A673 (cell line): ENCODE measurements around the gene IL1RAPL2. TPM values are rescaled to one million over a fixed set of nuclear protein-coding genes. Genes with fewer than 3 reads are reported as not detected.

Source experiments
- BruUV-seq: library from RNA; stranded (reverse); fragments of 400-500 nt; replicated peaks from 2 replicates; lab custom pipeline; 2021; lab: Mats Ljungman, UMichigan
- CTCF ChIA-PET: fragments of 300-600 bp; sonication (Branson Sonifier 250); formaldehyde crosslinking; loops from one replicate; lab custom pipeline; 2022; ENCODE audit warnings: antibody characterized with exemption; lab: Charles Lee
- POLR2A ChIA-PET: fragments of 300-600 bp; sonication (Branson Sonifier 250); formaldehyde crosslinking; loops from one replicate; lab custom pipeline; 2022; ENCODE audit warnings: antibody characterized with exemption; ENCODE audit not compliant: low non-redundant PET; lab: Charles Lee
- DNase-seq: peaks from one replicate; pipeline ENCODE4 v3.0.0-alpha.2; 2015; ENCODE audit warnings: low spot score
- H3K27ac ChIP-seq: fragments of 200-600 bp; sonication (generic); 2 replicates; pipeline ENCODE4 v1.5.1; 2016; ENCODE audit warnings: mixed run types, low read depth, mild to moderate bottlenecking, mixed read lengths, antibody characterized with exemption, low read length; ENCODE audit not compliant: poor library complexity, severe bottlenecking
- H3K27me3 ChIP-seq: fragments of 200-600 bp; sonication (generic); replicated peaks from 2 replicates; pipeline ENCODE4 v1.6.1; 2017; ENCODE audit warnings: mixed run types, low read depth, mild to moderate bottlenecking, mixed read lengths, antibody characterized with exemption, low read length; ENCODE audit not compliant: insufficient read depth, poor library complexity
- H3K36me3 ChIP-seq: fragments of 200-600 bp; sonication (generic); 2 replicates; pipeline ENCODE4 v1.6.1; 2016; ENCODE audit warnings: mixed run types, mild to moderate bottlenecking, mixed read lengths, antibody characterized with exemption, low read length; ENCODE audit not compliant: insufficient read depth, poor library complexity, severe bottlenecking
- H3K4me1 ChIP-seq: fragments of 200-600 bp; sonication (generic); 2 replicates; pipeline ENCODE4 v1.6.1; 2017; ENCODE audit warnings: mixed run types, mild to moderate bottlenecking, mixed read lengths, antibody characterized with exemption, low read length; ENCODE audit not compliant: insufficient read depth, poor library complexity, severe bottlenecking
- H3K4me3 ChIP-seq: fragments of 200-600 bp; sonication (generic); 2 replicates; pipeline ENCODE4 v1.5.1; 2016; ENCODE audit warnings: low read depth, mixed run types, mild to moderate bottlenecking, mixed read lengths, low read length; ENCODE audit not compliant: poor library complexity, severe bottlenecking
- H3K9me3 ChIP-seq: fragments of 200-600 bp; sonication (generic); 2 replicates; pipeline ENCODE4 v1.6.1; 2016; ENCODE audit warnings: mixed run types, low read depth, mild to moderate bottlenecking, mixed read lengths, antibody characterized with exemption, low read length; ENCODE audit not compliant: poor library complexity, severe bottlenecking
- CTCF ChIP-seq: fragments of 300-800, 200-600 bp; sonication (generic); conservative IDR thresholded peaks from 2 replicates; pipeline ENCODE4 v1.5.1; 2017; ENCODE audit warnings: low read depth, mild to moderate bottlenecking, antibody characterized with exemption, low read length, moderate library complexity, mixed read lengths
- EZH2 ChIP-seq: fragments of 200-600 bp; sonication (generic); IDR thresholded peaks from 2 replicates; pipeline ENCODE4 v1.6.1; 2017; ENCODE audit warnings: borderline replicate concordance, low read depth, mild to moderate bottlenecking, mixed read lengths, antibody characterized with exemption, low read length; ENCODE audit not compliant: poor library complexity, severe bottlenecking
- intact Hi-C: fragments of 100-400 bp; cut with micrococcal nuclease; formaldehyde crosslinking; loops from one replicate; pipeline ENCODE4 v1.10.0; 2022; ENCODE audit not compliant: unreplicated experiment
- total RNA-seq: library from RNA; stranded (reverse); gene quantifications from 2 replicates; pipeline ENCODE4 v1.2.3, GENCODE V29; 2021

IL1RAPL2 gene
- total RNA-seq, 1 experiment from 2014 or later, result not detected

GRCh38 chrX:104647084-104647483 lies 81.1 kb downstream of the IL1RAPL2 start:
- ChIA-PET CTCF (no interaction called here), POLR2A (no interaction called here)
- no peaks in the 10 kb centered on the region for H3K9me3 ChIP-seq
- BruUV-seq, result no TSS peak
- H3K4me1 ChIP-seq, result no peaks in the 10 kb centered on the region
- no peak for DNase-seq
- H3K27me3 ChIP-seq, result no peaks in the 10 kb centered on the region
- H3K36me3 ChIP-seq, result no peaks in the 10 kb centered on the region
- H3K27ac ChIP-seq, result no peak overlapping the region
- no peak overlapping the region for H3K4me3 ChIP-seq
- intact Hi-C loops, result no loop called here
- TF ChIP-seq CTCF, result no peak
- no peak for TF ChIP-seq EZH2

DNA sequence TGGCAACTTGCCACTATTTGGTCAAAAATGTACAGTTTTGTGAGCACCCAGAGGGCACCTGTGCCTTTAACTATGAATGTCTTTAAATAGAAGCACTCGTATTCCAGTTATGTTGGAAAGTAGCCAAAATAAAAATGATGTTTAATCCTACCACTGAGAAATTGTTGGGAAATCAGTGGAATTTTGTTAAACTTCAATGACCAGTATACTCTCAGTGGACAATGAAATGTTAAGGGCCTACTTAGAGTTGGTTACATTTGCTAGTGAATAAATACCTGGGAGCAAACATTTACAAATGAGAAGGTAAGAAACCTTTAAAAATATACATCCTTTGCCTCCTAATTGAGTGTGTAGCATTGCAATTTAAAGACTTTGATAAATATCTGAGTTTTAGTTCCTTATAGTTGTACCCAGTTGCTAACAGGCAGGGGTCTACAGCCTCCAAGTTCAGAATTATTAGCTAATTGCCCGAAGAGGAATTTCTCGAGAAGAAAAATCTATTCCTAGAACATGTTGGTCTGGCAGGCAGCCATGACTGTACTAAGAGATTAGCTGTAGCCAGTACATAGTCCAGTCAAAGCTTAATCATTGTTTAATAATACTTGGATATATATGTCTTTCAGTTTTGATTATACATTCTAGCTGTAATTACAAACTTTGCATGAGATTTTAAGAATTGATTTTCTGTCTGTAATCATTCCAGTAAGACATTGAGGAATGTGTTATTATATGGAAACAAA lies 93.2 kb downstream of the IL1RAPL2 start:
- Histone ChIP-seq H3K9me3 (no peaks in the 10 kb centered on the region), H3K36me3 (no peaks in the 10 kb centered on the region), H3K27me3 (no peaks in the 10 kb centered on the region), H3K4me3 (no peak overlapping the region), H3K4me1 (no peaks in the 10 kb centered on the region), H3K27ac (no peak overlapping the region)
- intact Hi-C loops, result no loop called here
- no TSS peak for BruUV-seq
- ChIA-PET POLR2A (no interaction called here), CTCF (no interaction called here)
- no peak for TF ChIP-seq EZH2
- TF ChIP-seq CTCF, result no peak
- DNase-seq, result no peak

- intact Hi-C loops, result no loop called here
Measured at GRCh38 chrX:104660092-104660491, 94.1 kb downstream of the IL1RAPL2 start.

More at GRCh38 chrX:104660092-104660491, 94.1 kb downstream of the IL1RAPL2 start:
- DNase-seq, result no peak
- CTCF ChIA-PET, result no interaction called here
- no TSS peak for BruUV-seq
- H3K4me3 ChIP-seq, result no peak overlapping the region
- no peak overlapping the region for H3K27ac ChIP-seq
- no peaks in the 10 kb centered on the region for H3K9me3 ChIP-seq
- no peaks in the 10 kb centered on the region for H3K4me1 ChIP-seq
- no peak for TF ChIP-seq EZH2
- TF ChIP-seq CTCF, result no peak
- H3K36me3 ChIP-seq, result no peaks in the 10 kb centered on the region
- H3K27me3 ChIP-seq, result no peaks in the 10 kb centered on the region
- POLR2A ChIA-PET, result no interaction called here
